ENCODE measurements around the gene CDC25C. TPM values are rescaled to one million over a fixed set of nuclear protein-coding genes. Genes with fewer than 3 reads are reported as not detected.
A peak's percentile ranks its signal among the peaks of the same experiment; 100 is the strongest.

The CDC25C gene
- total and polyA plus RNA-seq, 4 donors: 0.49 to 6.9 (median 0.59) TPM; not detected in 1

DNA sequence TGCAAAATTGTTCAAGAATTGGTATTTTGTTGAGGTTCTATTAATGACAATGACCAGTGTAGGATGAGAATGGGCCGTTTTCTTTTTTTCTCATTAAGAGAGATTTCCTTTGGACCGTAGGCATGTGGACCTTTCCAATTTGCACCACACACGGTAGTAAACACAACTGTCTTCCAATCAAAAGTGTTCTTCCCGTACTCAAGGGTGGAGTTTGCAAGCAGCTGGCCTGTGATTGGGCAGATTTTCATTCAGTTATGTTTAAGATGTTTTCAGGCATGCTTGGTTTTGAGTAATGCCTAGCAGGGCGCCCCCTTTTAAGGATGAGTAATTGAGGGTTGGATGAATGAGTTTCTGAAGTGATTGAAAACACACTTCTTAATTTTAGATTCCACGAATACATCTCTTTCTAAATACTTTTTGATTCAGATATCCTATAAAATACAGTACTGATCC, 23.3 kb upstream of the CDC25C start:
- no peak overlapping the region for H3K9ac ChIP-seq (ENCODE audit: low read depth in 1 of 2, low read length in 2 of 2)
- TF ChIP-seq, protein P1, sequence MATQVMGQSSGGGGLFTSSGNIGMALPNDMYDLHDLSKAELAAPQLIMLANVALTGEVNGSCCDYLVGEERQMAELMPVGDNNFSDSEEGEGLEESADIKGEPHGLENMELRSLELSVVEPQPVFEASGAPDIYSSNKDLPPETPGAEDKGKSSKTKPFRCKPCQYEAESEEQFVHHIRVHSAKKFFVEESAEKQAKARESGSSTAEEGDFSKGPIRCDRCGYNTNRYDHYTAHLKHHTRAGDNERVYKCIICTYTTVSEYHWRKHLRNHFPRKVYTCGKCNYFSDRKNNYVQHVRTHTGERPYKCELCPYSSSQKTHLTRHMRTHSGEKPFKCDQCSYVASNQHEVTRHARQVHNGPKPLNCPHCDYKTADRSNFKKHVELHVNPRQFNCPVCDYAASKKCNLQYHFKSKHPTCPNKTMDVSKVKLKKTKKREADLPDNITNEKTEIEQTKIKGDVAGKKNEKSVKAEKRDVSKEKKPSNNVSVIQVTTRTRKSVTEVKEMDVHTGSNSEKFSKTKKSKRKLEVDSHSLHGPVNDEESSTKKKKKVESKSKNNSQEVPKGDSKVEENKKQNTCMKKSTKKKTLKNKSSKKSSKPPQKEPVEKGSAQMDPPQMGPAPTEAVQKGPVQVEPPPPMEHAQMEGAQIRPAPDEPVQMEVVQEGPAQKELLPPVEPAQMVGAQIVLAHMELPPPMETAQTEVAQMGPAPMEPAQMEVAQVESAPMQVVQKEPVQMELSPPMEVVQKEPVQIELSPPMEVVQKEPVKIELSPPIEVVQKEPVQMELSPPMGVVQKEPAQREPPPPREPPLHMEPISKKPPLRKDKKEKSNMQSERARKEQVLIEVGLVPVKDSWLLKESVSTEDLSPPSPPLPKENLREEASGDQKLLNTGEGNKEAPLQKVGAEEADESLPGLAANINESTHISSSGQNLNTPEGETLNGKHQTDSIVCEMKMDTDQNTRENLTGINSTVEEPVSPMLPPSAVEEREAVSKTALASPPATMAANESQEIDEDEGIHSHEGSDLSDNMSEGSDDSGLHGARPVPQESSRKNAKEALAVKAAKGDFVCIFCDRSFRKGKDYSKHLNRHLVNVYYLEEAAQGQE (IDR thresholded peaks at IDR 0.05): no peak
- no peak for TF ChIP-seq FOXA2 (IDR thresholded peaks at IDR 0.05)
- TF ChIP-seq HNF4A (conservative IDR thresholded peaks at IDR 0.05): no peak
- TF ChIP-seq YY1 (IDR thresholded peaks at IDR 0.05): no peak
- no peak for TF ChIP-seq RXRA (IDR thresholded peaks at IDR 0.05)
- no peak overlapping the region for H3K27ac ChIP-seq (ENCODE audit: low read depth in 1 of 2, low read length in 2 of 2)
- H3K4me1 ChIP-seq (ENCODE audit: control insufficient read depth in 4 of 4, insufficient read depth in 4 of 4, low read length in 3 of 4): peaks cover 4 to 20% (median 18%) of the 10 kb centered on the region in 4 donors
- 40% methylated on average over 6 of the region's 6 CpGs for WGBS
- no peaks in the 10 kb centered on the region for H3K36me3 ChIP-seq (ENCODE audit: control insufficient read depth in 4 of 4, insufficient read depth in 3 of 4, low read depth in 1 of 4, low read length in 3 of 4)
- H3K4me3 ChIP-seq (ENCODE audit: low read depth in 1 of 3, low read length in 3 of 3): peak overlapping the region in 1 of 3 donors; percentile 17
- H3K27me3 ChIP-seq (ENCODE audit: control insufficient read depth in 4 of 4, insufficient read depth in 4 of 4, low read length in 3 of 4): no peaks in the 10 kb centered on the region
- H3K9me3 ChIP-seq (ENCODE audit: control insufficient read depth in 4 of 4, low read length in 3 of 4): no peaks in the 10 kb centered on the region
- DNase-seq (ENCODE audit: low spot score): peak; percentile 44

DNA sequence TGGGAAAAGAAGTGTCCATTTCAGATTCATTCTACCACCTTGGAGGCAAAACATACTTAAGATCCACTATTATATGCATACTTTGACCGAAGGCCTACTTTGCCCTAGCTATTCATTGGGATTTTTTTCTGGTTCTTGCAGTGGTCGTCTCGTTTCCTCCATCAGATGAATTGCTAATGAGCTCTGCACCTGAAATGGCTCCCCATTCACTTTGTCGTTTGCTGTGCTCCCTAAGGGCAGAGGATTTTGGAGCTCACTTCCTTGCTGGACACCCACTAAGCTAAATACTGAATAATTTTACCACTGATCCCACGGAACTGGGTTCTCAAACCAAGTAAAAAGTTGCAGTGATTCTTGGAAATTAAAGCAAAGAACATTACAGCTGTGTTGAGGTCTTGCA, 22.8 kb upstream of the CDC25C start:
- Histone ChIP-seq H3K27ac (ENCODE audit: low read depth in 1 of 2, low read length in 2 of 2) (peak overlapping the region in 1 of 2 donors; percentile 89), H3K9me3 (ENCODE audit: control insufficient read depth in 4 of 4, low read length in 3 of 4) (no peaks in the 10 kb centered on the region), H3K4me1 (ENCODE audit: control insufficient read depth in 4 of 4, insufficient read depth in 4 of 4, low read length in 3 of 4) (peaks cover 4 to 20% (median 18%) of the 10 kb centered on the region in 4 donors), H3K9ac (ENCODE audit: low read depth in 1 of 2, low read length in 2 of 2) (peak overlapping the region in 1 of 2 donors; percentile 86), H3K27me3 (ENCODE audit: control insufficient read depth in 4 of 4, insufficient read depth in 4 of 4, low read length in 3 of 4) (no peaks in the 10 kb centered on the region), H3K36me3 (ENCODE audit: control insufficient read depth in 4 of 4, insufficient read depth in 3 of 4, low read depth in 1 of 4, low read length in 3 of 4) (no peaks in the 10 kb centered on the region), H3K4me3 (ENCODE audit: low read depth in 1 of 3, low read length in 3 of 3) (peak overlapping the region in 2 of 3 donors; percentile 90 to 99)
- 37% methylated on average over 5 of the region's 5 CpGs for WGBS
- no peak for DNase-seq (ENCODE audit: low spot score)
- no peak for TF ChIP-seq FOXA2 (IDR thresholded peaks at IDR 0.05)
- TF ChIP-seq GABPA (IDR thresholded peaks at IDR 0.05 in 1 of 2, conservative IDR thresholded peaks at IDR 0.05 in 1 of 2): no peak
- no peak for TF ChIP-seq HNF4A (conservative IDR thresholded peaks at IDR 0.05)

- no peaks in the 10 kb centered on the region for H3K27me3 ChIP-seq (ENCODE audit: control insufficient read depth in 4 of 4, insufficient read depth in 4 of 4, low read length in 3 of 4)
- H3K4me3 ChIP-seq (ENCODE audit: low read depth in 1 of 3, low read length in 3 of 3): peak overlapping the region; percentile 87 to 99 (median 90)
- WGBS: 2% methylated on average over 11 of the region's 11 CpGs
- TF ChIP-seq CTCF (IDR thresholded peaks at IDR 0.05; ENCODE audit: low read depth, low read length, missing input control): no peak
- TF ChIP-seq HNF4A (conservative IDR thresholded peaks at IDR 0.05): no peak
- TF ChIP-seq HNF4G (IDR thresholded peaks at IDR 0.05): no peak
- TF ChIP-seq YY1 (IDR thresholded peaks at IDR 0.05): peak; percentile 30
- H3K27ac ChIP-seq (ENCODE audit: low read depth in 1 of 2, low read length in 2 of 2): peak overlapping the region; percentile 89 to 92
- peaks cover 0 to 1% (median 0%) of the 10 kb centered on the region in 4 donors for H3K36me3 ChIP-seq (ENCODE audit: control insufficient read depth in 4 of 4, insufficient read depth in 3 of 4, low read depth in 1 of 4, low read length in 3 of 4)
- peaks cover 4 to 20% (median 18%) of the 10 kb centered on the region in 4 donors for H3K4me1 ChIP-seq (ENCODE audit: control insufficient read depth in 4 of 4, insufficient read depth in 4 of 4, low read length in 3 of 4)
- no peak for DNase-seq (ENCODE audit: low spot score)
- peak overlapping the region; percentile 86 to 97 for H3K9ac ChIP-seq (ENCODE audit: low read depth in 1 of 2, low read length in 2 of 2)
- no peaks in the 10 kb centered on the region for H3K9me3 ChIP-seq (ENCODE audit: control insufficient read depth in 4 of 4, low read length in 3 of 4)
These were observed 22.0 kb upstream of the CDC25C start for GRCh38 chr5:138353560-138354080.

Data from liver (tissue), 9 donors.